ENCODE measurements around the gene TRIM69. TPM values are rescaled to one million over a fixed set of nuclear protein-coding genes. Genes with fewer than 3 reads are reported as not detected.

The TRIM69 gene
- total and polyA plus RNA-seq, 2 experiments from 2014 or later, result 4.3 to 7.0 TPM

DNA sequence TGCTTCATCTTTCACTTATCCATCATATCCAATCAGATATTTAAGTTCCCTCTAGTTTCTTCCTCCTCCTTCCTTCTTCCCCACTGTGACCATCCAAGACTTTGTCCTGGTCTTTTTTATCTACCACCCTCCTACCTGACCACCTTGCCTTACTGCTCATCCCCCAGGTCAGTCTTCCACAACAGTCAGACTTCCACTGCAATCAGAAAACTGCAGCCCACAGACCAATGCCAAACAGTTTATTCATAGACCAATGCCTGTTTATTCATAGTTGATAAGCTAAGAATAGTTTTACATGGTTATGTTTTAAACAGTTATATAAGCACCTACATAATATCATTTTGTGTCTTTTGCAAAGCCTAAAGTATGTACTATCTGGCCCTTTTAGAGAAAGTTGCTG, 65.5 kb downstream of the TRIM69 start:
- no peak for DNase-seq (ENCODE audit: low spot score)
- Mint-ChIP-seq H3K27ac (no peak overlapping the region), H3K4me1 (no peaks in the 10 kb centered on the region), H3K9me3 (no peaks in the 10 kb centered on the region), H3K27me3 (ENCODE audit: insufficient read depth, low read depth, poor library complexity) (peaks cover 1% of the 10 kb centered on the region), H3K4me3 (no peak overlapping the region), H3K36me3 (ENCODE audit: low read depth) (no peaks in the 10 kb centered on the region)
- H2AFZ ChIP-seq, result no peak overlapping the region
- no peaks in the 10 kb centered on the region for H3F3A ChIP-seq (replicated peaks; ENCODE audit: low read depth)
- no peaks in the 10 kb centered on the region for H3K27me3 ChIP-seq (ENCODE audit: insufficient read depth)
- H4K20me1 ChIP-seq (replicated peaks; ENCODE audit: insufficient read depth), result no peaks in the 10 kb centered on the region
- H3K9me2 ChIP-seq (ENCODE audit: insufficient read depth), result no peaks in the 10 kb centered on the region
- TF ChIP-seq JUNB (IDR thresholded peaks at IDR 0.05; ENCODE audit: unreplicated experiment) (no peak), POLR2AphosphoS5 (IDR thresholded peaks at IDR 0.05; ENCODE audit: low read depth) (no peak), EZH2 (IDR thresholded peaks at IDR 0.05; ENCODE audit: low read depth, unreplicated experiment) (no peak), STAT1 (IDR thresholded peaks at IDR 0.05; ENCODE audit: unreplicated experiment) (no peak)
- TF ChIP-seq, protein P1, sequence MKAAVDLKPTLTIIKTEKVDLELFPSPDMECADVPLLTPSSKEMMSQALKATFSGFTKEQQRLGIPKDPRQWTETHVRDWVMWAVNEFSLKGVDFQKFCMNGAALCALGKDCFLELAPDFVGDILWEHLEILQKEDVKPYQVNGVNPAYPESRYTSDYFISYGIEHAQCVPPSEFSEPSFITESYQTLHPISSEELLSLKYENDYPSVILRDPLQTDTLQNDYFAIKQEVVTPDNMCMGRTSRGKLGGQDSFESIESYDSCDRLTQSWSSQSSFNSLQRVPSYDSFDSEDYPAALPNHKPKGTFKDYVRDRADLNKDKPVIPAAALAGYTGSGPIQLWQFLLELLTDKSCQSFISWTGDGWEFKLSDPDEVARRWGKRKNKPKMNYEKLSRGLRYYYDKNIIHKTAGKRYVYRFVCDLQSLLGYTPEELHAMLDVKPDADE (IDR thresholded peaks at IDR 0.05), result no peak
- TF ChIP-seq, protein P2, sequence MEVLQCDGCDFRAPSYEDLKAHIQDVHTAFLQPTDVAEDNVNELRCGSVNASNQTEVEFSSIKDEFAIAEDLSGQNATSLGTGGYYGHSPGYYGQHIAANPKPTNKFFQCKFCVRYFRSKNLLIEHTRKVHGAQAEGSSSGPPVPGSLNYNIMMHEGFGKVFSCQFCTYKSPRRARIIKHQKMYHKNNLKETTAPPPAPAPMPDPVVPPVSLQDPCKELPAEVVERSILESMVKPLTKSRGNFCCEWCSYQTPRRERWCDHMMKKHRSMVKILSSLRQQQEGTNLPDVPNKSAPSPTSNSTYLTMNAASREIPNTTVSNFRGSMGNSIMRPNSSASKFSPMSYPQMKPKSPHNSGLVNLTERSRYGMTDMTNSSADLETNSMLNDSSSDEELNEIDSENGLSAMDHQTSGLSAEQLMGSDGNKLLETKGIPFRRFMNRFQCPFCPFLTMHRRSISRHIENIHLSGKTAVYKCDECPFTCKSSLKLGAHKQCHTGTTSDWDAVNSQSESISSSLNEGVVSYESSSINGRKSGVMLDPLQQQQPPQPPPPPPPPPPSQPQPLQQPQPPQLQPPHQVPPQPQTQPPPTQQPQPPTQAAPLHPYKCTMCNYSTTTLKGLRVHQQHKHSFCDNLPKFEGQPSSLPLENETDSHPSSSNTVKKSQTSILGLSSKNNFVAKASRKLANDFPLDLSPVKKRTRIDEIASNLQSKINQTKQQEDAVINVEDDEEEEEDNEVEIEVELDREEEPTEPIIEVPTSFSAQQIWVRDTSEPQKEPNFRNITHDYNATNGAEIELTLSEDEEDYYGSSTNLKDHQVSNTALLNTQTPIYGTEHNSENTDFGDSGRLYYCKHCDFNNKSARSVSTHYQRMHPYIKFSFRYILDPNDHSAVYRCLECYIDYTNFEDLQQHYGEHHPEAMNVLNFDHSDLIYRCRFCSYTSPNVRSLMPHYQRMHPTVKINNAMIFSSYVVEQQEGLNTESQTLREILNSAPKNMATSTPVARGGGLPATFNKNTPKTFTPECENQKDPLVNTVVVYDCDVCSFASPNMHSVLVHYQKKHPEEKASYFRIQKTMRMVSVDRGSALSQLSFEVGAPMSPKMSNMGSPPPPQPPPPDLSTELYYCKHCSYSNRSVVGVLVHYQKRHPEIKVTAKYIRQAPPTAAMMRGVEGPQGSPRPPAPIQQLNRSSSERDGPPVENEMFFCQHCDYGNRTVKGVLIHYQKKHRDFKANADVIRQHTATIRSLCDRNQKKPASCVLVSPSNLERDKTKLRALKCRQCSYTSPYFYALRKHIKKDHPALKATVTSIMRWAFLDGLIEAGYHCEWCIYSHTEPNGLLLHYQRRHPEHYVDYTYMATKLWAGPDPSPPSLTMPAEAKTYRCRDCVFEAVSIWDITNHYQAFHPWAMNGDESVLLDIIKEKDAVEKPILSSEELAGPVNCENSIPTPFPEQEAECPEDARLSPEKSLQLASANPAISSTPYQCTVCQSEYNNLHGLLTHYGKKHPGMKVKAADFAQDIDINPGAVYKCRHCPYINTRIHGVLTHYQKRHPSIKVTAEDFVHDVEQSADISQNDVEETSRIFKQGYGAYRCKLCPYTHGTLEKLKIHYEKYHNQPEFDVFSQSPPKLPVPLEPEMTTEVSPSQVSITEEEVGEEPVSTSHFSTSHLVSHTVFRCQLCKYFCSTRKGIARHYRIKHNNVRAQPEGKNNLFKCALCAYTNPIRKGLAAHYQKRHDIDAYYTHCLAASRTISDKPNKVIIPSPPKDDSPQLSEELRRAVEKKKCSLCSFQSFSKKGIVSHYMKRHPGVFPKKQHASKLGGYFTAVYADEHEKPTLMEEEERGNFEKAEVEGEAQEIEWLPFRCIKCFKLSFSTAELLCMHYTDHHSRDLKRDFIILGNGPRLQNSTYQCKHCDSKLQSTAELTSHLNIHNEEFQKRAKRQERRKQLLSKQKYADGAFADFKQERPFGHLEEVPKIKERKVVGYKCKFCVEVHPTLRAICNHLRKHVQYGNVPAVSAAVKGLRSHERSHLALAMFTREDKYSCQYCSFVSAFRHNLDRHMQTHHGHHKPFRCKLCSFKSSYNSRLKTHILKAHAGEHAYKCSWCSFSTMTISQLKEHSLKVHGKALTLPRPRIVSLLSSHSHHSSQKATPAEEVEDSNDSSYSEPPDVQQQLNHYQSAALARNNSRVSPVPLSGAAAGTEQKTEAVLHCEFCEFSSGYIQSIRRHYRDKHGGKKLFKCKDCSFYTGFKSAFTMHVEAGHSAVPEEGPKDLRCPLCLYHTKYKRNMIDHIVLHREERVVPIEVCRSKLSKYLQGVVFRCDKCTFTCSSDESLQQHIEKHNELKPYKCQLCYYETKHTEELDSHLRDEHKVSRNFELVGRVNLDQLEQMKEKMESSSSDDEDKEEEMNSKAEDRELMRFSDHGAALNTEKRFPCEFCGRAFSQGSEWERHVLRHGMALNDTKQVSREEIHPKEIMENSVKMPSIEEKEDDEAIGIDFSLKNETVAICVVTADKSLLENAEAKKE (CRISPR knock-in tag; IDR thresholded peaks at IDR 0.05), result no peak
- H3K4me1 ChIP-seq (ENCODE audit: insufficient read depth), result no peaks in the 10 kb centered on the region
- H3K79me2 ChIP-seq (replicated peaks; ENCODE audit: insufficient read depth), result no peaks in the 10 kb centered on the region
- ATAC-seq, result no peak
- H3K4me3 ChIP-seq, result no peak overlapping the region
- H3K4me2 ChIP-seq, result no peak overlapping the region
- no peak overlapping the region for H3K27ac ChIP-seq (ENCODE audit: low read depth)
- H3K36me3 ChIP-seq (ENCODE audit: insufficient read depth), result no peaks in the 10 kb centered on the region

All from GM23338 (cell line).